SK-N-SH (cell line): ENCODE data around the gene WWC1. TPM values are rescaled to one million over a fixed set of nuclear protein-coding genes. Genes with fewer than 3 reads are reported as not detected.

Experiments used
- CTCF ChIA-PET: fragments of 300-600, 350-600 bp; formaldehyde crosslinking; extraction: SDS; loops from one replicate; lab custom pipeline; 2021; lab: Yijun Ruan, JAX
- POLR2A ChIA-PET: fragments of 350-600 bp; sonication (Branson Sonifier 250); formaldehyde crosslinking; extraction: SDS; loops from one replicate; lab custom pipeline; 2020; ENCODE audit warnings: antibody characterized with exemption, inconsistent platforms; lab: Yijun Ruan, JAX
- DNase-seq: peaks from one replicate; pipeline ENCODE4 v3.0.0; 2012
- H2AFZ ChIP-seq: fragments of 200-600 bp; sonication (generic); 2 replicates; pipeline ENCODE4 v1.8.1; 2016; ENCODE audit warnings: antibody characterized with exemption, mild to moderate bottlenecking, low read depth
- H3F3A ChIP-seq: fragments of 200-600 bp; sonication (generic); replicated peaks from 2 replicates; pipeline ENCODE3; 2016; ENCODE audit warnings: antibody characterized with exemption, mild to moderate bottlenecking; ENCODE audit not compliant: insufficient read depth
- H3K27ac ChIP-seq, 2 experiments: fragments of 200-500 bp in 1 of 2; fragments of 200-600 bp in 1 of 2; sonication (Bioruptor generic) in 1 of 2; sonication (generic), shearing (Covaris generic) in 1 of 2; 2 replicates each; pipeline versions ENCODE4 v1.5.1 to v1.6.1; 2014 to 2016; ENCODE audit warnings: low read depth in 2 of 2, inconsistent platforms in 1 of 2, low read length in 1 of 2, mild to moderate bottlenecking in 1 of 2, mixed read lengths in 1 of 2
- H3K27me3 ChIP-seq: fragments of 200-600 bp; sonication (generic), shearing (Covaris generic); 2 replicates; pipeline ENCODE4 v1.6.1; 2016; ENCODE audit warnings: mixed run types; ENCODE audit not compliant: insufficient read depth
- H3K36me3 ChIP-seq, 2 experiments: fragments of 200-500 bp in 1 of 2; fragments of 200-600 bp in 1 of 2; sonication (Bioruptor generic) in 1 of 2; sonication (generic) in 1 of 2; replicated peaks in 1 of 2; 2 replicates each; pipeline versions ENCODE3 to v1.5.1; 2014 to 2016; ENCODE audit warnings: low read length in 1 of 2, mild to moderate bottlenecking in 1 of 2; ENCODE audit not compliant: insufficient read depth in 2 of 2, control insufficient read depth in 1 of 2
- H3K4me1 ChIP-seq, 2 experiments: fragments of 200-500 bp in 1 of 2; fragments of 200-600 bp in 1 of 2; sonication (Bioruptor generic) in 1 of 2; sonication (generic), shearing (Covaris generic) in 1 of 2; 2 replicates each; pipeline versions ENCODE4 v1.5.1 to v1.6.1; 2014 to 2016; ENCODE audit warnings: low read depth in 1 of 2, low read length in 1 of 2, mixed run types in 1 of 2; ENCODE audit not compliant: insufficient read depth in 2 of 2, control insufficient read depth in 1 of 2
- H3K4me2 ChIP-seq: fragments of 200-600 bp; sonication (generic), shearing (Covaris generic); 2 replicates; pipeline ENCODE4 v1.6.1; 2017; ENCODE audit warnings: mixed run types
- H3K4me3 ChIP-seq, 2 experiments: fragments of 200-500 bp in 1 of 2; fragments of 200-600 bp in 1 of 2; sonication (Bioruptor generic) in 1 of 2; sonication (generic), shearing (Covaris generic) in 1 of 2; 2 replicates each; pipeline versions ENCODE4 v1.5.1 to v1.8.1; 2014 to 2016; ENCODE audit warnings: low read depth in 2 of 2, inconsistent platforms in 1 of 2, low read length in 1 of 2, mild to moderate bottlenecking in 1 of 2, mixed read lengths in 1 of 2, moderate library complexity in 1 of 2
- H3K79me2 ChIP-seq: fragments of 200-600 bp; sonication (generic); 2 replicates; pipeline ENCODE4 v1.8.1; 2017; ENCODE audit warnings: mild to moderate bottlenecking; ENCODE audit not compliant: insufficient read depth
- H3K9ac ChIP-seq: fragments of 200-600 bp; sonication (generic); 2 replicates; pipeline ENCODE4 v1.6.1; 2017; ENCODE audit warnings: mixed run types
- H3K9me2 ChIP-seq: fragments of 200-600 bp; sonication (generic); 2 replicates; pipeline ENCODE4 v1.6.1; 2017; ENCODE audit warnings: mixed run types
- H3K9me3 ChIP-seq: fragments of 200-600 bp; sonication (generic); 2 replicates; pipeline ENCODE4 v1.6.1; 2017; ENCODE audit warnings: mixed run types, mild to moderate bottlenecking, moderate library complexity
- H4K20me1 ChIP-seq: fragments of 200-600 bp; sonication (generic); 2 replicates; pipeline ENCODE4 v1.6.1; 2017; ENCODE audit warnings: mild to moderate bottlenecking, mixed run types; ENCODE audit not compliant: insufficient read depth
- ELF1 ChIP-seq: IDR thresholded peaks from 2 replicates; pipeline ENCODE4 v1.4.0; 2012
- EP300 ChIP-seq, 2 experiments: IDR thresholded peaks; 2 replicates each; pipeline versions ENCODE4 v1.4.0 to v1.6.1; 2012; ENCODE audit warnings: borderline replicate concordance in 1 of 2, low read depth in 1 of 2, low read length in 1 of 2
- FOSL2 ChIP-seq: IDR thresholded peaks from 2 replicates; pipeline ENCODE4 v1.4.0; 2012; ENCODE audit warnings: low read depth, mild to moderate bottlenecking, moderate library complexity, borderline replicate concordance
- FOXJ3 ChIP-seq: sonication (generic); formaldehyde crosslinking; IDR thresholded peaks from 2 replicates; pipeline ENCODE4 v1.5.1; 2020; ENCODE audit warnings: mild to moderate bottlenecking, missing genetic modification reagents
- FOXM1 ChIP-seq: IDR thresholded peaks from 2 replicates; pipeline ENCODE4 v1.4.0; 2012; ENCODE audit warnings: low read depth, mild to moderate bottlenecking
- GABPA ChIP-seq: IDR thresholded peaks from 2 replicates; pipeline ENCODE4 v1.4.0; 2012; ENCODE audit warnings: low read depth, mild to moderate bottlenecking
- JUND ChIP-seq: IDR thresholded peaks from 2 replicates; pipeline ENCODE4 v1.4.0; 2012
- MAX ChIP-seq: IDR thresholded peaks from 2 replicates; pipeline ENCODE4 v1.4.0; 2012; ENCODE audit warnings: low read depth
- MEF2A ChIP-seq: IDR thresholded peaks from 2 replicates; pipeline ENCODE4 v1.4.0; 2012; ENCODE audit warnings: low read depth, borderline replicate concordance
- MXI1 ChIP-seq: IDR thresholded peaks from 2 replicates; pipeline ENCODE4 v1.6.1; 2012; ENCODE audit warnings: mild to moderate bottlenecking, low read depth, low read length, improper control_type of control experiment
- NRF1 ChIP-seq: IDR thresholded peaks from 2 replicates; pipeline ENCODE4 v1.6.1; 2012; ENCODE audit warnings: low read depth, mild to moderate bottlenecking, low read length
- RFX5 ChIP-seq: IDR thresholded peaks from 2 replicates; pipeline ENCODE4 v1.6.1; 2012; ENCODE audit warnings: mild to moderate bottlenecking, improper control_type of control experiment, low read length
- TAF1 ChIP-seq: IDR thresholded peaks from 2 replicates; pipeline ENCODE4 v1.6.1; 2012; ENCODE audit warnings: low read depth, mild to moderate bottlenecking, low read length, moderate library complexity, borderline replicate concordance
- USF2 ChIP-seq: fragments of 150-350 bp; IDR thresholded peaks from 2 replicates; pipeline ENCODE4 v1.6.1; 2017; ENCODE audit warnings: antibody characterized with exemption, low read length, low read depth, borderline replicate concordance
- WGBS: methylation state at CpG from one replicate; pipeline ENCODE4 v1.1.6; 2017; ENCODE audit warnings: low lambda C conversion rate; 5-methylcytosine and 5-hydroxymethylcytosine counted together
- polyA plus RNA-seq, 3 experiments: library from polyadenylated mRNA; depleted of rRNA; stranded (reverse); fragments of >200 nt; gene quantifications; 2 replicates each; pipeline ENCODE4 v1.2.3, GENCODE V29; 2012

The WWC1 gene
- polyA plus RNA-seq, 1 of the 3 experiments (the other 2 are of a cell fraction), result 16.9 TPM

GRCh38 chr5:168428552-168428951 lies 137.1 kb downstream of the WWC1 start (continued):
- no peak for TF ChIP-seq EP300 (IDR thresholded peaks at IDR 0.05; ENCODE audit: borderline replicate concordance in 1 of 2, low read depth in 1 of 2, low read length in 1 of 2)
- TF ChIP-seq MXI1, result no peak
- no peak for TF ChIP-seq ELF1

GRCh38 chr5:168430296-168430695 lies 138.9 kb downstream of the WWC1 start:
- CTCF ChIA-PET, result no interaction called here
- POLR2A ChIA-PET, result no interaction called here
- H3K27ac ChIP-seq, result no peak overlapping the region
- no peaks in the 10 kb centered on the region for H3K27me3 ChIP-seq
- no peaks in the 10 kb centered on the region for H4K20me1 ChIP-seq
- H3K9me3 ChIP-seq, result no peaks in the 10 kb centered on the region
- no peak overlapping the region for H3K4me2 ChIP-seq
- no peak overlapping the region for H3K9ac ChIP-seq
- H2AFZ ChIP-seq, result no peak overlapping the region
- peaks cover 10 to 11% of the 10 kb centered on the region in 2 experiments for H3K36me3 ChIP-seq
- TF ChIP-seq MAX, result no peak
- H3K9me2 ChIP-seq, result no peaks in the 10 kb centered on the region
- H3K4me1 ChIP-seq, result peaks cover 0 to 12% of the 10 kb centered on the region in 2 experiments; a peak in 1 of 4 replicates
- H3F3A ChIP-seq, result peaks cover 6% of the 10 kb centered on the region
- WGBS, result 100% methylated on average over 1 of the region's 4 CpGs
- no peak overlapping the region for H3K4me3 ChIP-seq
- DNase-seq, result no peak
- H3K79me2 ChIP-seq, result no peaks in the 10 kb centered on the region

GRCh38 chr5:168432903-168433302 lies 141.5 kb downstream of the WWC1 start:
- 94% methylated on average over 4 of the region's 4 CpGs for WGBS
- TF ChIP-seq FOXJ3 (CRISPR knock-in tag) (no peak), TAF1 (no peak), RFX5 (no peak), JUND (no peak), GABPA (no peak), FOSL2 (no peak), FOXM1 (no peak), USF2 (no peak), MEF2A (no peak), MXI1 (no peak), NRF1 (no peak)
- no peaks in the 10 kb centered on the region for H3K27me3 ChIP-seq
- POLR2A ChIA-PET, result no interaction called here
- no peak for DNase-seq
- H2AFZ ChIP-seq, result no peak overlapping the region
- peaks cover 10 to 11% of the 10 kb centered on the region in 2 experiments for H3K36me3 ChIP-seq
- H3F3A ChIP-seq, result peaks cover 6% of the 10 kb centered on the region
- no peak overlapping the region for H3K27ac ChIP-seq
- no peak overlapping the region for H3K4me2 ChIP-seq
- H3K9me3 ChIP-seq, result no peaks in the 10 kb centered on the region
- no peak overlapping the region for H3K4me3 ChIP-seq
- H3K4me1 ChIP-seq, result no peaks in the 10 kb centered on the region; a peak in 1 of 4 replicates
- CTCF ChIA-PET, result interaction anchor here (1.0 kb wide), 1 partner anchor 163 kb away, joined by 3 read pairs; no protein-coding TSS in a partner anchor
- no peak overlapping the region for H3K9ac ChIP-seq
- no peaks in the 10 kb centered on the region for H3K79me2 ChIP-seq
- no peaks in the 10 kb centered on the region for H3K9me2 ChIP-seq
- H4K20me1 ChIP-seq, result no peaks in the 10 kb centered on the region
